Upper lobe of left lung (tissue), 6 donors: ENCODE data around the gene MYO18A. TPM values are rescaled to one million over a fixed set of nuclear protein-coding genes. Genes with fewer than 3 reads are reported as not detected.

Experiments
- ATAC-seq, 2 donors: fragments of 200-7000 bp; cut with Tn5 transposase; one replicate each; pipeline ENCODE4 v1.9.1; 2022; ENCODE audit warnings: mild to moderate bottlenecking in 2 of 2, moderate library complexity in 2 of 2; ENCODE audit not compliant: low FRiP score in 2 of 2
- DNase-seq, 2 donors: peaks; one replicate each; pipeline ENCODE4 v3.0.0-alpha.2; 2019 to 2020
- H3K27ac ChIP-seq, 4 donors: fragments of 200-600 bp; sonication (generic); one replicate each; pipeline ENCODE4 v1.5.1; 2016 to 2019
- H3K27me3 ChIP-seq, 4 donors: fragments of 200-600 bp; sonication (generic); one replicate each; pipeline ENCODE4 v1.5.1; 2017 to 2019
- H3K36me3 ChIP-seq, 4 donors: fragments of 200-600 bp; sonication (generic); one replicate each; pipeline ENCODE4 v1.5.1; 2016 to 2019
- H3K4me1 ChIP-seq, 4 donors: fragments of 200-600 bp; sonication (generic); one replicate each; pipeline ENCODE4 v1.5.1; 2018 to 2019
- H3K4me3 ChIP-seq, 4 donors: fragments of 200-600 bp; sonication (generic); one replicate each; pipeline ENCODE4 v1.5.1; 2017 to 2019; ENCODE audit warnings: mild to moderate bottlenecking in 2 of 4, moderate library complexity in 1 of 4
- H3K9me3 ChIP-seq, 4 donors: fragments of 200-600 bp; sonication (generic); one replicate each; pipeline ENCODE4 v1.5.1; 2018 to 2019
- EP300 ChIP-seq, 4 donors: sonication (generic); formaldehyde crosslinking; IDR thresholded peaks; one replicate each; pipeline ENCODE4 v1.5.1; 2017; ENCODE audit warnings: antibody characterized with exemption in 4 of 4, control low read depth in 2 of 4
- POLR2A ChIP-seq, 4 donors: fragments of 450-650 bp; IDR thresholded peaks; one replicate each; pipeline ENCODE4 v1.5.1; 2016 to 2017; ENCODE audit warnings: antibody characterized with exemption in 4 of 4, mild to moderate bottlenecking in 2 of 4
- POLR2AphosphoS5 ChIP-seq, 2 donors: sonication (generic); formaldehyde crosslinking; IDR thresholded peaks; one replicate each; pipeline ENCODE4 v1.5.1; 2017; ENCODE audit warnings: antibody characterized with exemption in 2 of 2
- WGBS, 2 donors: methylation state at CpG; one replicate each; pipeline ENCODE4 v1.1.5; 2017 to 2018; 5-methylcytosine and 5-hydroxymethylcytosine counted together
- total RNA-seq, 6 donors: library from RNA; depleted of rRNA in 4 of 6; stranded (reverse); fragments of >200 nt in 4 of 6; gene quantifications; one replicate each; pipeline versions ENCODE4 v1.1.0 to v1.2.1, GENCODE V29; 2016 to 2021
- TF ChIP-seq, protein P1 (sequence below), 6 experiments: fragments of 450-650 bp in 4 of 6; fragments of 200-600 bp in 2 of 6; sonication (generic) in 2 of 6; IDR thresholded peaks; one replicate each; pipeline ENCODE4 v1.5.1; 2016 to 2019; ENCODE audit warnings: antibody characterized with exemption in 6 of 6
- donor health status: DM: no; HTN: no; CAD: no; lungs with moderate emphysema.
- donor health status: DM: no; HTN: yes; CAD: no; lungs with severe emphysema.

The MYO18A gene
- total RNA-seq, 6 donors from 2014 or later, result 37.4 to 214 (median 67.4) TPM

DNA sequence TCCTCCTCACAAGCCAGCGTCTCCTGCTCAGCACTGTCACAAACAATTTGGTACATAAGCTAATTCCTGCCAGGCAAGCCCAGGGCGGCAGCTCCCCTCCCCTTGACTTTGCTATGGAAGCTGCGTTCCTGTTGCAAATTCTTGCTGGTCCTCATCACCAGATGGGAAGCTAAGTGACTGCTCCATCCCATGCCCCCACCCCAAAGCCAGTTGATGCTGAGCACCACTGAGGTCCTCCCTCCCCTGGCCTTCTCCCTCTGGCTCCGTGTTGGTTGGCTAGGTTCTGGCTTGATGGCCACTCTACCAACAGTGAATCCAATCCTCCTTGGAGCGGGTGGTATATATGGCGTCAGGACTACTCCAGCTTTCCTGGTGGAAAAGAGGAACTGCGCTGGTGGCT lies 102.9 kb downstream of the MYO18A start:
- Histone ChIP-seq H3K27me3 (no peaks in the 10 kb centered on the region), H3K9me3 (no peaks in the 10 kb centered on the region), H3K4me3 (no peak overlapping the region), H3K27ac (no peak overlapping the region), H3K36me3 (peaks cover 0 to 51% (median 37%) of the 10 kb centered on the region in 4 donors), H3K4me1 (no peaks in the 10 kb centered on the region)
- TF ChIP-seq POLR2AphosphoS5 (IDR thresholded peaks at IDR 0.05) (no peak), EP300 (IDR thresholded peaks at IDR 0.05) (no peak), POLR2A (IDR thresholded peaks at IDR 0.05) (no peak)
- TF ChIP-seq, protein P1, sequence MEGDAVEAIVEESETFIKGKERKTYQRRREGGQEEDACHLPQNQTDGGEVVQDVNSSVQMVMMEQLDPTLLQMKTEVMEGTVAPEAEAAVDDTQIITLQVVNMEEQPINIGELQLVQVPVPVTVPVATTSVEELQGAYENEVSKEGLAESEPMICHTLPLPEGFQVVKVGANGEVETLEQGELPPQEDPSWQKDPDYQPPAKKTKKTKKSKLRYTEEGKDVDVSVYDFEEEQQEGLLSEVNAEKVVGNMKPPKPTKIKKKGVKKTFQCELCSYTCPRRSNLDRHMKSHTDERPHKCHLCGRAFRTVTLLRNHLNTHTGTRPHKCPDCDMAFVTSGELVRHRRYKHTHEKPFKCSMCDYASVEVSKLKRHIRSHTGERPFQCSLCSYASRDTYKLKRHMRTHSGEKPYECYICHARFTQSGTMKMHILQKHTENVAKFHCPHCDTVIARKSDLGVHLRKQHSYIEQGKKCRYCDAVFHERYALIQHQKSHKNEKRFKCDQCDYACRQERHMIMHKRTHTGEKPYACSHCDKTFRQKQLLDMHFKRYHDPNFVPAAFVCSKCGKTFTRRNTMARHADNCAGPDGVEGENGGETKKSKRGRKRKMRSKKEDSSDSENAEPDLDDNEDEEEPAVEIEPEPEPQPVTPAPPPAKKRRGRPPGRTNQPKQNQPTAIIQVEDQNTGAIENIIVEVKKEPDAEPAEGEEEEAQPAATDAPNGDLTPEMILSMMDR (IDR thresholded peaks at IDR 0.05), result no peak
- WGBS, 2 donors, result 87 to 96% methylated on average over 7 of the region's 7 CpGs
- no peak for ATAC-seq
- DNase-seq, result no peak

- H3K4me3 ChIP-seq, result no peak overlapping the region
- ATAC-seq (no peak), DNase-seq (no peak)
- no peak overlapping the region for H3K27ac ChIP-seq
- no peaks in the 10 kb centered on the region for H3K4me1 ChIP-seq
- TF ChIP-seq POLR2AphosphoS5 (IDR thresholded peaks at IDR 0.05) (no peak), EP300 (IDR thresholded peaks at IDR 0.05) (no peak), POLR2A (IDR thresholded peaks at IDR 0.05) (no peak)
- TF ChIP-seq, protein P1 (IDR thresholded peaks at IDR 0.05), result no peak
- no peaks in the 10 kb centered on the region for H3K9me3 ChIP-seq
- 81 to 83% methylated on average over 6 to 7 of the region's 7 CpGs for WGBS, 2 donors
- peaks cover 0 to 45% (median 32%) of the 10 kb centered on the region in 4 donors for H3K36me3 ChIP-seq
- no peaks in the 10 kb centered on the region for H3K27me3 ChIP-seq
Measured at GRCh38 chr17:29076722-29077121, 103.5 kb downstream of the MYO18A start.

DNA sequence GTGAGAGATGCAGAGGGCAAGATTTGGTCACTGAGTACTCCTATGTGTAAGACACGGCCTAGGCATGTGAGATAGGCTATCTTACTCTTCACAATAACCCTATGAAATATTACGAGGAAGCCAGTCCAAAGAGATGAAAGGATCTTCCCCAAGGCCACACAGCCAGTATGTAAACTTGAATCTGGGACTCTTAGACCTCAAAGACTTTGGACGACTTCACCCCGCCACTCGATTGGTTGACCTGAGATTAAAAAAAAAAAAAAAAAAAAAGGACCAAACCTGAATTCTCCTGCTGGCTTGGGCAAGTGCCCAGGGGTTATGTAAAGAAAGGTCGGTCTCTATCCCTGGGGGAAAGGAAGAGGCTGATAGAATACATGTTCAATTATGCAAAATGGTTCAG lies 104.1 kb downstream of the MYO18A start:
- Histone ChIP-seq H3K27me3 (no peaks in the 10 kb centered on the region), H3K9me3 (no peaks in the 10 kb centered on the region), H3K27ac (no peak overlapping the region), H3K4me3 (no peak overlapping the region), H3K4me1 (no peaks in the 10 kb centered on the region), H3K36me3 (peaks cover 0 to 39% (median 25%) of the 10 kb centered on the region in 4 donors)
- WGBS, 2 donors, result 82 to 96% methylated on average over 6 of the region's 6 CpGs
- DNase-seq (no peak), ATAC-seq (no peak)
- no peak for TF ChIP-seq EP300 (IDR thresholded peaks at IDR 0.05)
- TF ChIP-seq POLR2AphosphoS5 (IDR thresholded peaks at IDR 0.05), result no peak
- TF ChIP-seq POLR2A (IDR thresholded peaks at IDR 0.05), result no peak
- TF ChIP-seq, protein P1 (IDR thresholded peaks at IDR 0.05), result no peak

- no peak for DNase-seq
- Histone ChIP-seq H3K4me3 (no peak overlapping the region), H3K9me3 (no peaks in the 10 kb centered on the region), H3K36me3 (peaks cover 0 to 23% (median 10%) of the 10 kb centered on the region in 4 donors), H3K4me1 (peaks cover 0 to 2% (median 0%) of the 10 kb centered on the region in 4 donors), H3K27ac (no peak overlapping the region), H3K27me3 (no peaks in the 10 kb centered on the region)
- 77 to 89% methylated on average over 9 to 12 of the region's 12 CpGs for WGBS, 2 donors
- no peak for ATAC-seq
- TF ChIP-seq, protein P1 (IDR thresholded peaks at IDR 0.05), result no peak
- TF ChIP-seq POLR2AphosphoS5 (IDR thresholded peaks at IDR 0.05), result no peak
- TF ChIP-seq EP300 (IDR thresholded peaks at IDR 0.05), result no peak
- TF ChIP-seq POLR2A (IDR thresholded peaks at IDR 0.05), result no peak
Measured at GRCh38 chr17:29074488-29074887, 105.7 kb downstream of the MYO18A start.

- no peak overlapping the region for H3K4me3 ChIP-seq
- H3K4me1 ChIP-seq, result peaks cover 0 to 2% (median 0%) of the 10 kb centered on the region in 4 donors
- ATAC-seq, result no peak
- WGBS, 2 donors, result 71 to 81% methylated on average over 4 of the region's 4 CpGs
- TF ChIP-seq POLR2A (IDR thresholded peaks at IDR 0.05), result no peak
- TF ChIP-seq POLR2AphosphoS5 (IDR thresholded peaks at IDR 0.05), result no peak
- TF ChIP-seq, protein P1 (IDR thresholded peaks at IDR 0.05), result no peak
- no peak for TF ChIP-seq EP300 (IDR thresholded peaks at IDR 0.05)
- H3K36me3 ChIP-seq, result peaks cover 0 to 13% (median 5%) of the 10 kb centered on the region in 4 donors
- H3K9me3 ChIP-seq, result no peaks in the 10 kb centered on the region
- DNase-seq, result no peak
- no peaks in the 10 kb centered on the region for H3K27me3 ChIP-seq
- H3K27ac ChIP-seq, result no peak overlapping the region
Measured at GRCh38 chr17:29073520-29073919, 106.7 kb downstream of the MYO18A start.
